ENCODE results near the gene PCDHA5.

PCDHA5 gene

GRCh38 chr5:140862441-140863295 lies 41.3 kb downstream of the PCDHA5 start:
- no peak overlapping the region for H3K4me3 ChIP-seq (ENCODE audit: low read depth, low read length)
- DNase-seq (ENCODE audit: low read depth), result no peak
- TF ChIP-seq CTCF (conservative IDR thresholded peaks at IDR 0.05; ENCODE audit: low read depth, low read length), result no peak

- no peak for DNase-seq (ENCODE audit: low read depth)
- no peak within 1 kb of the TSS for H3K4me3 ChIP-seq (ENCODE audit: low read depth, low read length)
- TF ChIP-seq CTCF (conservative IDR thresholded peaks at IDR 0.05; ENCODE audit: low read depth, low read length), result no peak
These were observed 47.5 kb downstream of the PCDHA5 start, which contains the start of gene PCDHA11 for GRCh38 chr5:140868721-140869554. Gene PCDHA11, plus strand, starts transcription at chr5:140868957. Its CDS starts 147 bp downstream, at chr5:140869104.

- no peak for TF ChIP-seq CTCF (conservative IDR thresholded peaks at IDR 0.05; ENCODE audit: low read depth, low read length)
- no peak overlapping the region for H3K4me3 ChIP-seq (ENCODE audit: low read depth, low read length)
- DNase-seq (ENCODE audit: low read depth), result no peak
These were observed 48.1 kb downstream of the PCDHA5 start for GRCh38 chr5:140869555-140869886.

GRCh38 chr5:140870221-140871201 lies 49.1 kb downstream of the PCDHA5 start:
- DNase-seq (ENCODE audit: low read depth), result no peak
- H3K4me3 ChIP-seq (ENCODE audit: low read depth, low read length), result no peak overlapping the region
- TF ChIP-seq CTCF (conservative IDR thresholded peaks at IDR 0.05; ENCODE audit: low read depth, low read length), result no peak
